Cardiac muscle cell (in vitro differentiated cells and primary cell): ENCODE data around the gene JAML. TPM values are rescaled to one million over a fixed set of nuclear protein-coding genes. Genes with fewer than 3 reads are reported as not detected.

Experiments used
- DNase-seq, 2 donors: peaks; one replicate each; pipeline versions ENCODE4 v3.0.0 to v3.0.0-alpha.2; 2010 to 2017; ENCODE audit warnings: low read depth in 1 of 2, low spot score in 1 of 2
- H3K27ac ChIP-seq: fragments of 200-600 bp; sonication (generic); 2 replicates; pipeline ENCODE4 v1.5.1; 2016
- H3K27me3 ChIP-seq: fragments of 200-600 bp; sonication (generic); 2 replicates; pipeline ENCODE4 v1.6.0; 2016; ENCODE audit warnings: control low read depth
- H3K36me3 ChIP-seq: fragments of 200-600 bp; sonication (generic); 2 replicates; pipeline ENCODE4 v1.5.1; 2016; ENCODE audit warnings: control low read depth
- H3K4me1 ChIP-seq: fragments of 200-600 bp; sonication (generic); 2 replicates; pipeline ENCODE4 v1.8.1; 2017; ENCODE audit warnings: low read depth, mild to moderate bottlenecking, mixed run types
- H3K4me3 ChIP-seq: fragments of 200-600 bp; sonication (generic); 2 replicates; pipeline ENCODE4 v1.5.1; 2016; ENCODE audit warnings: mild to moderate bottlenecking
- H3K9me3 ChIP-seq: fragments of 200-600 bp; sonication (generic); 2 replicates; pipeline ENCODE4 v1.5.1; 2017; ENCODE audit warnings: low read depth, mild to moderate bottlenecking, control low read depth
- polyA plus RNA-seq: library from polyadenylated mRNA; unstranded; fragments of >200 nt; fragmentation: Nextera tagmentation; extraction: Ambion mirVana; gene quantifications from 2 replicates; pipeline ENCODE4 v1.2.1, GENCODE V29; 2016
- total RNA-seq: library from RNA; depleted of rRNA; stranded (reverse); fragments of >200 nt; gene quantifications from 2 replicates; pipeline ENCODE4 v1.2.3, GENCODE V29; 2016
- TF ChIP-seq, protein P1 (sequence below): IDR thresholded peaks from 2 replicates; pipeline ENCODE4 v1.5.1; 2012; ENCODE audit warnings: low read depth, mild to moderate bottlenecking, low read length

The JAML gene
- total and polyA plus RNA-seq, 2 experiments from 2014 or later, result not detected

DNA sequence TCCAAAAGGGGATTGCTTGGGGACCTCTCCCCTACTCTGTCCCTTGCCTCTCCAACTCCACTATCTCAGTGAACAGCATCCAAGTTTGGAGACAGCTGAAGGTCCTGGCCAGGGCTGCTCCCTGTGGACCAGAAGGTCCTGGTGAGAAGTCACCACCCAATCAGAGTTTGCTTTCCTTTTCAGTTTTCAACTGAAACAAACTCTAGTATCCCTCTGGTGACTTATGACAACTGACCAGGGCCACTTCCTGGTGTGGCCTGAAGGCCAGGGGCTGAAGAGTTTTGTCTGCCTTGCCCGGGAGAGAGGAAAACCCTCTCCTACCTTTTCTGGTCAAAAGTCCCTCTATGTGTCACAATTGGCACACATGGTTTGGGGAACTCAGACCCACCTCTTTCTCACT is 5.1 kb downstream of the JAML start:
- Histone ChIP-seq H3K9me3 (no peaks in the 10 kb centered on the region), H3K27me3 (peaks cover 16% of the 10 kb centered on the region), H3K27ac (no peak overlapping the region), H3K36me3 (no peaks in the 10 kb centered on the region), H3K4me1 (peaks cover 5% of the 10 kb centered on the region), H3K4me3 (no peak overlapping the region)
- TF ChIP-seq, protein P1, sequence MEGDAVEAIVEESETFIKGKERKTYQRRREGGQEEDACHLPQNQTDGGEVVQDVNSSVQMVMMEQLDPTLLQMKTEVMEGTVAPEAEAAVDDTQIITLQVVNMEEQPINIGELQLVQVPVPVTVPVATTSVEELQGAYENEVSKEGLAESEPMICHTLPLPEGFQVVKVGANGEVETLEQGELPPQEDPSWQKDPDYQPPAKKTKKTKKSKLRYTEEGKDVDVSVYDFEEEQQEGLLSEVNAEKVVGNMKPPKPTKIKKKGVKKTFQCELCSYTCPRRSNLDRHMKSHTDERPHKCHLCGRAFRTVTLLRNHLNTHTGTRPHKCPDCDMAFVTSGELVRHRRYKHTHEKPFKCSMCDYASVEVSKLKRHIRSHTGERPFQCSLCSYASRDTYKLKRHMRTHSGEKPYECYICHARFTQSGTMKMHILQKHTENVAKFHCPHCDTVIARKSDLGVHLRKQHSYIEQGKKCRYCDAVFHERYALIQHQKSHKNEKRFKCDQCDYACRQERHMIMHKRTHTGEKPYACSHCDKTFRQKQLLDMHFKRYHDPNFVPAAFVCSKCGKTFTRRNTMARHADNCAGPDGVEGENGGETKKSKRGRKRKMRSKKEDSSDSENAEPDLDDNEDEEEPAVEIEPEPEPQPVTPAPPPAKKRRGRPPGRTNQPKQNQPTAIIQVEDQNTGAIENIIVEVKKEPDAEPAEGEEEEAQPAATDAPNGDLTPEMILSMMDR, result no peak
- DNase-seq, result no peak

DNA sequence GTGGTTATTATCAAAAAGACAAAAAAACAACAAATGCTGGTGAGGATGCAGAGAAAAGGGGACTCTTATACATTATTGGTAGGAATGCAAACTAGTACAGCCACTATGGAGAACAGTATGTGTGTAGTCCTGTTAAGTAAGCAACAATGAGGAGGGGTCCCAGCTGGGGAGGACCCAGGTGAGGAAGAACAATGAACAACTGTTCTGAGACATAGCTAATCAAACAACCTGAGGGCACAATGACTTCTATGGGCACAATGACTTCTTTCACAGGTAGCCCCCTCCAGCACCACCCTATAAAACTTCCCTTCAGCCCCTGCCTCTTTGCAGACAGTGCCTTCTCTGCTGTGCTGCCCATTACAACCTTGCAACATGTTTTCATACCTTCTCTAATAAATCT is 5.6 kb downstream of the JAML start:
- H3K36me3 ChIP-seq, result no peaks in the 10 kb centered on the region
- no peak overlapping the region for H3K4me3 ChIP-seq
- H3K27ac ChIP-seq, result no peak overlapping the region
- TF ChIP-seq, protein P1, result no peak
- H3K27me3 ChIP-seq, result peaks cover 12% of the 10 kb centered on the region
- H3K4me1 ChIP-seq, result peaks cover 5% of the 10 kb centered on the region
- no peak for DNase-seq
- no peaks in the 10 kb centered on the region for H3K9me3 ChIP-seq

DNA sequence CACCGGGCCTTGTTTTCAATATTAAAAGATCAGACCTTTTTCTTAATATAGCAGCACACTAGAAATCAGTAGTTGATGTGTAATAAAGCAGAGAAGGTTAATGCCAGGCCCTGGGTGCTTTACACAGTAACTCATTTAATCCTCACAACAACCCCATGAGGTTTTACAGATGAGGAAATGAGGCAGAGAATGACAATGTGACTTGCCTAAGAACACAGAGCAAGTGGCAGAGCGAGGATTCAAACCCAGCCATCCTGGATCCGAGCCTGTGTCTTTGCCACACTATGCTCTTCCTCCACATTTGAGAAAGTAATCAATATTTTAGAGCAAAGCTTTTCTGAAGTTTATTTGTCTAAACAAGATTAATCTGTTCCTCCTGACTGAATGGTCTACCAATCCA is 7.2 kb downstream of the JAML start:
- peaks cover 5% of the 10 kb centered on the region for H3K4me1 ChIP-seq
- no peaks in the 10 kb centered on the region for H3K36me3 ChIP-seq
- TF ChIP-seq, protein P1, result no peak
- H3K4me3 ChIP-seq, result no peak overlapping the region
- no peaks in the 10 kb centered on the region for H3K27me3 ChIP-seq
- no peak overlapping the region for H3K27ac ChIP-seq
- H3K9me3 ChIP-seq, result no peaks in the 10 kb centered on the region
- no peak for DNase-seq

DNA sequence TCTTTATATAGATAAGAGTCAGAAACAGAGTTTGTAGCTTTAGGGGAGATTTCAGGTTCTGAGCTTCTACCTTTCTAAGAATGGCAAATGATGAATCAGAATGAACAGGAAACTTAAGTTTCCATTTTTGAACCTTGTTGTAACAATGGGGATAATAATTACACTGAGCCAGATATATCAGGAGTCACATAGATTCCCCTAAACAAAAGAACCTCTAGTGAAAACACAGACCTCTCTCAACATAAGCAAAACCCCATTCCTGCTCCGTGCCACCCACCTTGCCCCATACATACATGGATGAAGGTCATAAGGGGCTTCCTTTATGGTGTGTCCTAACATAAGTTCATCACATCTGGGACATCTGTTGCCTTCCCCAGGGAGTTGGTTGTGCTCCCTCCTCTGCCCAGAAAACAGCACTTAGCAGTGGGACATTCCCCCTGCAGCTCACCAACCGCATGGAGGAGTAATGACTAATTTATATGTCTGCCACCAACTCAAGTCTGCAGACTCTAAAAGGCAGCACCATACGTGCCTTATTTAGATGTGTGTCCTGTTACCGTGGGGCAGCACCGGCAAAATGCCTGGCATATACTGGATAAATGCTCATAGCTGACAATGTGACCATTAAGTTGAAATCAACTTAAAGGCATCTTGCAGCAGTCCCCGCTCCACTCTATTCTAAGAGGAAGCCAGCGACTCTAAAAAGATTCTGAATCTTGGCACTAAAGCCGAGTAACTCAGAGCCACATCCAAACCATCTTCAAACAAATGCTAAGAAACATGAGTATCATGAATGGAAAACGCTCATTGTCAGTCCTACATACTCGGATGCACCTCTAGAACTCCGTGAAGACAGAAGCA is 8.0 kb downstream of the JAML start:
- no peak overlapping the region for H3K4me3 ChIP-seq
- no peak overlapping the region for H3K27ac ChIP-seq
- no peak for DNase-seq
- H3K27me3 ChIP-seq, result no peaks in the 10 kb centered on the region
- no peaks in the 10 kb centered on the region for H3K9me3 ChIP-seq
- TF ChIP-seq, protein P1, result no peak
- no peaks in the 10 kb centered on the region for H3K36me3 ChIP-seq
- H3K4me1 ChIP-seq, result peaks cover 5% of the 10 kb centered on the region

DNA sequence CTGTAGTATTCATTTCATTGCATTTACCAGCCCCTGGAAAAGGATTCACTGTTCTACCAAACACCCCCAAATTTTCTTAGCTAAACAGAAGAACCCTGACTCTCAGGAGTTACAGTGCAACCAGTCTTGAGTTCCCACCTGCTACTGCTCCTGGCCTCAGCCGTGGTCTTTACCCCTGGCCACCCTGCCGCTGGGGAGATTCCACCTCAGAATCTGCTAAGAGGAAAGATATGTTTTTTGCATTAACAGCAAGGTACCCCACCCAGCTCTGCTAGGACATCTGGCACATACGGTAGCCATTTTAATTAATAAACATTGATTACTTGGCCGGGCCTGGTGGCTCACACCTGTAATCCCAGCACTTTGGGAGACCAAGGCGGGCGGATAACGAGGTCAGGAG is 9.0 kb downstream of the JAML start:
- TF ChIP-seq, protein P1, result no peak
- Histone ChIP-seq H3K27me3 (no peaks in the 10 kb centered on the region), H3K9me3 (no peaks in the 10 kb centered on the region), H3K4me1 (peaks cover 4% of the 10 kb centered on the region), H3K36me3 (no peaks in the 10 kb centered on the region), H3K4me3 (no peak overlapping the region), H3K27ac (no peak overlapping the region)
- DNase-seq, result no peak
